ENCODE data around the gene HNRNPA2B1. TPM values are rescaled to one million over a fixed set of nuclear protein-coding genes. Genes with fewer than 3 reads are reported as not detected.
"Not testable (repeated sequence)": the region's sequence is repeated elsewhere in the genome, so short reads cannot be mapped to it uniquely, and the experiment has no call there.

The HNRNPA2B1 gene
- total RNA-seq, 2 experiments from 2014 or later = 696 to 705 TPM

- peak overlapping the region; percentile 75 for H3K27ac Mint-ChIP-seq
- H3K4me1 Mint-ChIP-seq = peaks cover 36% of the 10 kb centered on the region
- H3K27me3 Mint-ChIP-seq = no peaks in the 10 kb centered on the region
- peaks cover 49% of the 10 kb centered on the region for H3K36me3 Mint-ChIP-seq (ENCODE audit: low read depth)
- POLR2A ChIA-PET = interaction anchor here (0.8 to 3.9 kb wide), 12 partner anchors 11 to 34 kb away, joined by 3 to 34 read pairs (median 4); partner anchors contain the start of gene NFE2L3
- H3K9me3 Mint-ChIP-seq = no peaks in the 10 kb centered on the region
- peak; percentile 44 for DNase-seq
- H3K4me3 Mint-ChIP-seq = no peak overlapping the region
- CTCF ChIA-PET = interaction anchor here (0.5 to 2.5 kb wide), 5 partner anchors 9 to 77 kb away, joined by 3 to 10 read pairs (median 4); partner anchors contain the start of gene NFE2L3
These were observed 33.1 kb downstream of the HNRNPA2B1 start for GRCh38 chr7:26167303-26167934.

- Mint-ChIP-seq H3K4me3 (no peak overlapping the region), H3K36me3 (ENCODE audit: low read depth) (peaks cover 45% of the 10 kb centered on the region), H3K27me3 (no peaks in the 10 kb centered on the region), H3K4me1 (peaks cover 38% of the 10 kb centered on the region), H3K27ac (peak overlapping the region; percentile 75), H3K9me3 (no peaks in the 10 kb centered on the region)
- ChIA-PET CTCF (interaction anchor here (1.2 to 2.5 kb wide), 4 partner anchors 9 to 76 kb away, joined by 4 to 10 read pairs (median 6); partner anchors contain the start of gene NFE2L3), POLR2A (interaction anchor here (0.7 to 3.9 kb wide), 13 partner anchors 10 to 34 kb away, joined by 3 to 34 read pairs (median 4); partner anchors contain the start of gene NFE2L3)
- DNase-seq = no peak
These were observed 33.8 kb downstream of the HNRNPA2B1 start for GRCh38 chr7:26166684-26167266.

- Mint-ChIP-seq H3K36me3 (ENCODE audit: low read depth) (peaks cover 38% of the 10 kb centered on the region), H3K27ac (peak overlapping the region; percentile 75), H3K27me3 (no peaks in the 10 kb centered on the region), H3K4me3 (no peak overlapping the region), H3K9me3 (no peaks in the 10 kb centered on the region), H3K4me1 (peaks cover 38% of the 10 kb centered on the region)
- DNase-seq = no peak
- ChIA-PET POLR2A (interaction anchor here (0.7 to 3.9 kb wide), 8 partner anchors 10 to 33 kb away, joined by 3 to 34 read pairs (median 6); partner anchors contain the start of gene NFE2L3), CTCF (interaction anchor here (1.2 to 2.5 kb wide), 3 partner anchors 9 to 76 kb away, joined by 4 to 10 read pairs (median 8); partner anchors contain the start of gene NFE2L3)
These were observed 34.4 kb downstream of the HNRNPA2B1 start for GRCh38 chr7:26165950-26166683.

- Mint-ChIP-seq H3K4me1 (peaks cover 48% of the 10 kb centered on the region), H3K36me3 (ENCODE audit: low read depth) (peaks cover 38% of the 10 kb centered on the region)
- H3K27ac Mint-ChIP-seq, CTCF ChIA-PET, H3K4me3 Mint-ChIP-seq, H3K27me3 Mint-ChIP-seq, DNase-seq, H3K9me3 Mint-ChIP-seq: not testable (repeated sequence)
- POLR2A ChIA-PET = interaction anchor here (1.2 kb wide), 1 partner anchor 19 kb away, joined by 3 read pairs; no protein-coding TSS in a partner anchor
These were observed 36.7 kb downstream of the HNRNPA2B1 start for GRCh38 chr7:26163804-26164203.

GRCh38 chr7:26162431-26162830, 38.1 kb downstream of the HNRNPA2B1 start:
- peaks cover 57% of the 10 kb centered on the region for H3K4me1 Mint-ChIP-seq
- POLR2A ChIA-PET = interaction anchor here (14.1 kb wide), 1 partner anchor 34 kb away, joined by 406 read pairs; the partner anchor contains the start of genes CBX3 and HNRNPA2B1
- no peak for DNase-seq
- no peaks in the 10 kb centered on the region for H3K9me3 Mint-ChIP-seq
- H3K27me3 Mint-ChIP-seq = no peaks in the 10 kb centered on the region
- H3K4me3 Mint-ChIP-seq = no peak overlapping the region
- peaks cover 38% of the 10 kb centered on the region for H3K36me3 Mint-ChIP-seq (ENCODE audit: low read depth)
- CTCF ChIA-PET = interaction anchor here (2.3 kb wide), 1 partner anchor 10 kb away, joined by 10 read pairs; the partner anchor contains the start of gene NFE2L3
- H3K27ac Mint-ChIP-seq = no peak overlapping the region

- ChIA-PET POLR2A (interaction anchor here (1.3 to 14.1 kb wide), 5 partner anchors 9 to 36 kb away, joined by 3 to 406 read pairs (median 5); partner anchors contain the start of genes CBX3, HNRNPA2B1 and NFE2L3), CTCF (interaction anchor here (0.9 to 2.3 kb wide), 4 partner anchors 9 to 268 kb away, joined by 3 to 10 read pairs (median 4); partner anchors contain the start of gene NFE2L3)
- no peaks in the 10 kb centered on the region for H3K9me3 Mint-ChIP-seq
- no peak overlapping the region for H3K4me3 Mint-ChIP-seq
- no peaks in the 10 kb centered on the region for H3K27me3 Mint-ChIP-seq
- DNase-seq = no peak
- H3K27ac Mint-ChIP-seq = no peak overlapping the region
- peaks cover 41% of the 10 kb centered on the region for H3K36me3 Mint-ChIP-seq (ENCODE audit: low read depth)
- H3K4me1 Mint-ChIP-seq = peaks cover 57% of the 10 kb centered on the region
These were observed 39.6 kb downstream of the HNRNPA2B1 start for GRCh38 chr7:26160896-26161295.

GRCh38 chr7:26159243-26159642, 41.3 kb downstream of the HNRNPA2B1 start:
- ChIA-PET POLR2A (interaction anchor here (6.2 to 14.1 kb wide), 3 partner anchors 7 to 38 kb away, joined by 34 to 406 read pairs (median 69); partner anchors contain the start of genes CBX3 and HNRNPA2B1), CTCF (interaction anchor here (1.2 kb wide), 1 partner anchor 29 kb away, joined by 3 read pairs; no protein-coding TSS in a partner anchor)
- Mint-ChIP-seq H3K27ac (no peak overlapping the region), H3K4me3 (no peak overlapping the region), H3K36me3 (ENCODE audit: low read depth) (peaks cover 42% of the 10 kb centered on the region), H3K4me1 (peaks cover 69% of the 10 kb centered on the region), H3K27me3 (no peaks in the 10 kb centered on the region), H3K9me3 (no peaks in the 10 kb centered on the region)
- DNase-seq = no peak

GRCh38 chr7:26157520-26158105, 42.9 kb downstream of the HNRNPA2B1 start:
- DNase-seq = no peak
- ChIA-PET POLR2A (interaction anchor here (2.2 to 14.1 kb wide), 4 partner anchors 9 to 47 kb away, joined by 7 to 406 read pairs (median 52); partner anchors contain the start of genes CBX3 and HNRNPA2B1), CTCF (interaction anchor here (1.0 to 2.2 kb wide), 4 partner anchors 9 to 67 kb away, joined by 3 to 7 read pairs (median 4); no protein-coding TSS in a partner anchor)
- H3K4me3 Mint-ChIP-seq = peak overlapping the region; percentile 38
- H3K27me3 Mint-ChIP-seq = no peaks in the 10 kb centered on the region
- H3K27ac Mint-ChIP-seq = peak overlapping the region; percentile 62
- no peaks in the 10 kb centered on the region for H3K9me3 Mint-ChIP-seq
- peaks cover 76% of the 10 kb centered on the region for H3K4me1 Mint-ChIP-seq
- H3K36me3 Mint-ChIP-seq (ENCODE audit: low read depth) = peaks cover 41% of the 10 kb centered on the region

- peaks cover 41% of the 10 kb centered on the region for H3K36me3 Mint-ChIP-seq (ENCODE audit: low read depth)
- H3K27ac Mint-ChIP-seq = peak overlapping the region; percentile 97
- no peaks in the 10 kb centered on the region for H3K9me3 Mint-ChIP-seq
- no peaks in the 10 kb centered on the region for H3K27me3 Mint-ChIP-seq
- peaks cover 75% of the 10 kb centered on the region for H3K4me1 Mint-ChIP-seq
- peak overlapping the region; percentile 68 for H3K4me3 Mint-ChIP-seq
- DNase-seq = peak; percentile 55
- CTCF ChIA-PET = interaction anchor here (0.8 to 2.2 kb wide), 5 partner anchors 10 to 78 kb away, joined by 3 to 7 read pairs (median 4); no protein-coding TSS in a partner anchor
- POLR2A ChIA-PET = interaction anchor here (0.9 to 14.1 kb wide), 6 partner anchors 10 to 136 kb away, joined by 3 to 406 read pairs (median 20); partner anchors contain the start of genes CBX3 and HNRNPA2B1
These were observed 43.8 kb downstream of the HNRNPA2B1 start for GRCh38 chr7:26156451-26157420.

- no peaks in the 10 kb centered on the region for H3K9me3 Mint-ChIP-seq
- CTCF ChIA-PET = interaction anchor here (0.6 to 2.2 kb wide), 5 partner anchors 36 to 77 kb away, joined by 3 to 7 read pairs (median 4); no protein-coding TSS in a partner anchor
- POLR2A ChIA-PET = interaction anchor here (0.7 to 14.1 kb wide), 7 partner anchors 11 to 138 kb away, joined by 3 to 406 read pairs (median 7); partner anchors contain the start of genes CBX3 and HNRNPA2B1
- H3K27me3 Mint-ChIP-seq = no peaks in the 10 kb centered on the region
- peaks cover 82% of the 10 kb centered on the region for H3K4me1 Mint-ChIP-seq
- no peak for DNase-seq
- H3K27ac Mint-ChIP-seq = peak overlapping the region; percentile 97
- peak overlapping the region; percentile 68 for H3K4me3 Mint-ChIP-seq
- H3K36me3 Mint-ChIP-seq (ENCODE audit: low read depth) = peaks cover 37% of the 10 kb centered on the region
These were observed 44.8 kb downstream of the HNRNPA2B1 start for GRCh38 chr7:26155531-26156375.

Data from activated CD4-positive, alpha-beta memory T cell treated with anti-CD3 and anti-CD28 coated beads, Interleukin-2, amount 10 ng/mL, durations not matched to agents 7 days and 5 days (primary cell).